Liver (tissue), 3 donors: ENCODE results near the gene OLIG1.

ENCODE experiments used
- ATF3 ChIP-seq: IDR thresholded peaks from 2 replicates; pipeline ENCODE4 v1.6.1; 2016; ENCODE audit warnings: antibody characterized with exemption
- MAX ChIP-seq: IDR thresholded peaks from 2 replicates; pipeline ENCODE4 v1.6.1; 2016; ENCODE audit warnings: antibody characterized with exemption
- RAD21 ChIP-seq, 2 donors: IDR thresholded peaks; 2 replicates each; pipeline ENCODE4 v1.6.1; 2016; ENCODE audit warnings: antibody characterized with exemption in 2 of 2, mild to moderate bottlenecking in 2 of 2
- REST ChIP-seq: IDR thresholded peaks from 2 replicates; pipeline ENCODE4 v1.6.1; 2016; ENCODE audit warnings: antibody characterized with exemption, mild to moderate bottlenecking
- RXRA ChIP-seq, 2 donors: IDR thresholded peaks; 2 replicates each; pipeline ENCODE4 v1.6.1; 2017 to 2018; ENCODE audit warnings: antibody characterized with exemption in 2 of 2, mild to moderate bottlenecking in 1 of 2
- TAF1 ChIP-seq: conservative IDR thresholded peaks from 2 replicates; pipeline ENCODE4 v1.6.1; 2016; ENCODE audit warnings: antibody characterized with exemption, mild to moderate bottlenecking
- YY1 ChIP-seq: IDR thresholded peaks from 2 replicates; pipeline ENCODE4 v1.6.1; 2016; ENCODE audit warnings: antibody characterized with exemption, mild to moderate bottlenecking
- TF ChIP-seq, protein P1 (sequence below): fragments of 150-350 bp; IDR thresholded peaks from 2 replicates; pipeline ENCODE4 v1.5.1; 2017; ENCODE audit warnings: improper control_type of control experiment, low read depth, low read length; ENCODE audit not compliant: missing input control
- donor health status: healthy.
- donor health status: healthy.

DNA sequence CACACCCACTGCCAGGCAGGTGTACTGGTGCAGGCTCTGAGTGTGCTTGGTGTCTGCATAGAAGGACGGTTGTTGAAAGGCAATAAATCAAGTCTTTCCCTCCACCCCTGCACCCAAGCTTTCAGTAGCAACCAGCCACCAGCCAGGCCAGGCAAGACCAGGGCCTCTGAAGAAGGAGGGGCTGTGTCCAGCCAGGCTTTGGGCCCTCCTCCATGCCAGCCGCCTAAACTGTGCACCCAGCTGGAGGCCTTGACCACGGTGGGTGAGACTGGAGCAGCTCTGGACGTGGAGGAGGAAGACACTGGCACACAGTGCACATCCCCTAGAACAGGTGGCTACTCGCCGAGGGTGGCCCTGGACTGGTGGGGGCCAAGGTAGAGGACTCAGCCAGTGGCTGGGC, 39.3 kb upstream of the OLIG1 start:
- TF ChIP-seq, protein P1, sequence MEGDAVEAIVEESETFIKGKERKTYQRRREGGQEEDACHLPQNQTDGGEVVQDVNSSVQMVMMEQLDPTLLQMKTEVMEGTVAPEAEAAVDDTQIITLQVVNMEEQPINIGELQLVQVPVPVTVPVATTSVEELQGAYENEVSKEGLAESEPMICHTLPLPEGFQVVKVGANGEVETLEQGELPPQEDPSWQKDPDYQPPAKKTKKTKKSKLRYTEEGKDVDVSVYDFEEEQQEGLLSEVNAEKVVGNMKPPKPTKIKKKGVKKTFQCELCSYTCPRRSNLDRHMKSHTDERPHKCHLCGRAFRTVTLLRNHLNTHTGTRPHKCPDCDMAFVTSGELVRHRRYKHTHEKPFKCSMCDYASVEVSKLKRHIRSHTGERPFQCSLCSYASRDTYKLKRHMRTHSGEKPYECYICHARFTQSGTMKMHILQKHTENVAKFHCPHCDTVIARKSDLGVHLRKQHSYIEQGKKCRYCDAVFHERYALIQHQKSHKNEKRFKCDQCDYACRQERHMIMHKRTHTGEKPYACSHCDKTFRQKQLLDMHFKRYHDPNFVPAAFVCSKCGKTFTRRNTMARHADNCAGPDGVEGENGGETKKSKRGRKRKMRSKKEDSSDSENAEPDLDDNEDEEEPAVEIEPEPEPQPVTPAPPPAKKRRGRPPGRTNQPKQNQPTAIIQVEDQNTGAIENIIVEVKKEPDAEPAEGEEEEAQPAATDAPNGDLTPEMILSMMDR: no peak
- TF ChIP-seq MAX (no peak), RAD21 (IDR thresholded peaks at IDR 0.05) (no peak), ATF3 (no peak), RXRA (IDR thresholded peaks at IDR 0.05) (no peak), REST (no peak), TAF1 (no peak), YY1 (no peak)
